ENCODE data around the gene ARHGAP15.

GRCh38 chr2:143594161-143594560 lies 464.9 kb downstream of the ARHGAP15 start:
- TF ChIP-seq CTCF (IDR thresholded peaks at IDR 0.05; ENCODE audit: low read depth, low read length, poor library complexity, severe bottlenecking) (no peak), EZH2phosphoT487 (IDR thresholded peaks at IDR 0.05; ENCODE audit: borderline replicate concordance, low read length) (no peak)
